NOMO-1 treated with DMSO at 0.1 percent for 48 hours (cell line): ENCODE results near the gene TMEM132D.
"Not testable (repeated sequence)": the region's sequence is repeated elsewhere in the genome, so short reads cannot be mapped to it uniquely, and the experiment has no call there.

ENCODE experiments used
- DNase-seq: peaks from one replicate; lab custom pipeline; 2025; ENCODE audit not compliant: unreplicated experiment; lab: John Stamatoyannopoulos, UW

The TMEM132D gene

DNA sequence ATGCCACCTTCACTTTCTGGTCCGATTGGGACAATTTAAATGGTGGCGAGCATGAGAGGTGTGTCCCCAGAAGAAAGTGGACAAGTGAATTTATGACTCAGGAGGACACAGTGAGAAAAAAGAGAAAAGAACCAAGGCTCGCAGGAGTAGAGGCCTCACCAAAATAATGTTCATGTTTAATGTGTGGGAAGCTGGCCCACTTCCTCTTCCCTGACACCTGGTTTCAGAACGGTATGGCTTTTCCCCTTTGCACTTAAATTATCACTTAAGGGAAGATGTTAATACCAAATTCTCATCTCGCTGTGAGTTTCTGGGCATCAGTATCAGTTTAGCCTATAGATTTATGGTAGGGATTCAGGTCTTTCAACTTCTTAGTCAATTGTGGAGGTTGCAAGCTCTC, 824.1 kb downstream of the TMEM132D start:
- no peak for DNase-seq

GRCh38 chr12:129076441-129077320, 827.1 kb downstream of the TMEM132D start:
- no peak for DNase-seq

- DNase-seq: no peak
Measured at GRCh38 chr12:129075460-129076208, 828.2 kb downstream of the TMEM132D start.

GRCh38 chr12:129074379-129074778, 829.4 kb downstream of the TMEM132D start:
- DNase-seq: no peak

GRCh38 chr12:129073157-129073915, 830.5 kb downstream of the TMEM132D start:
- no peak for DNase-seq

- DNase-seq: no peak
Measured at GRCh38 chr12:129071362-129071761, 832.5 kb downstream of the TMEM132D start.

DNA sequence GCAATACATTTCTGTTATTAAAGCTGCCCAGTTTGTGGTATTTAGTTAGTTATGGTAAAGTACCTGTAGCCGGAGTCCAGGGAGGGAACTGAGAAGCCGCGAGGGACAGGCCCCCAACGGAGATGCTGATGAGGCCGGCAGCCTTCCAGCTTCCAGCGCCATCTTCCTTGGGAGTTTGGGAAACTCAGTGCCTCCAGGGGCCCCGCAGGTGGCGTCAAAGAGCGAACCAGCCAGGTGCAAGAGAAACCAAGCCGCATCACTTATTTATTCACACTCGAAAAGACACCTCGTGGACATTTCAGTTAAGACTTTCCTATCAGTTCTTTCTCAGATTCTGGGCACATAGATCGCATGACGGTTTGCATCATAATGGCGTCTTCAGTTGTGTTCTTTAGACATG, 833.9 kb downstream of the TMEM132D start:
- DNase-seq: no peak

DNA sequence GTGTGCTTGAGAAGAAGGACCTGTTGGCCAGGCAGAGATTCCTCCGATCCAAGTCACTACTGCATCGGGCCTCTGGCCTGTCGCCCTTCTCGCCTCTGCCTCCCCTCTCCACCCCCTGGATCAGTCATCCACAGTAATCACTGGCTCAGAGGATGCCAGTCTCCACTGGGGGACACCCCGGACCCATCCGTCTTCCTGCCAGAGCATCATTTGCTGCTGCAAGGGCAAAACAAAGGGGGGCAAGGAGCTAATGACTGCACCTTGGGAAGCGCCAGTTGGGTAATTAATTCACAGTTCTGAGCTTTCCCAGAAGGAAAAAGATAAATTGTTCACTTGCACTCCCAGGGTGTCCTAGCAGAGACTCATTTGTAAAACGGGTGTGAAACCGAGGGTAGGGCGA, 835.1 kb downstream of the TMEM132D start:
- DNase-seq: no peak

DNA sequence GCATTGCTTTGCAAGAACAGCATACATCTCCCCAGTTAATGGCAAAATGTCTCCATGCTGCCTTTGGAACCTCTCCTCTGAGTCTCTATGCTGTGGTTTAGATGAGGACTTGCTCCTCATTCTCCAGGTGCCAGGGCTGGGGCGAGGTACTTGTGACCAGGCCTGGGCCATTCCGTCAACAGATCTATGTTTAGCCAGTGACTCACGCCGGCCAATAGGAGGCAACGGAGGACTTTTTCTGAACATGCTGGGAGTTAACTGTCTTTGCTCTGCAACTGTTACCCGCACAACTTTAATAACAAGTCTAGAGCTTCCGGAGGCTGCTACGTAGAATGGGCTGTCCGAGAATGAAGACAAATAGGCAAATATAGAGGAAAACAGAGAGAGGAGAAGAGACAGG, 836.3 kb downstream of the TMEM132D start:
- DNase-seq: no peak

DNA sequence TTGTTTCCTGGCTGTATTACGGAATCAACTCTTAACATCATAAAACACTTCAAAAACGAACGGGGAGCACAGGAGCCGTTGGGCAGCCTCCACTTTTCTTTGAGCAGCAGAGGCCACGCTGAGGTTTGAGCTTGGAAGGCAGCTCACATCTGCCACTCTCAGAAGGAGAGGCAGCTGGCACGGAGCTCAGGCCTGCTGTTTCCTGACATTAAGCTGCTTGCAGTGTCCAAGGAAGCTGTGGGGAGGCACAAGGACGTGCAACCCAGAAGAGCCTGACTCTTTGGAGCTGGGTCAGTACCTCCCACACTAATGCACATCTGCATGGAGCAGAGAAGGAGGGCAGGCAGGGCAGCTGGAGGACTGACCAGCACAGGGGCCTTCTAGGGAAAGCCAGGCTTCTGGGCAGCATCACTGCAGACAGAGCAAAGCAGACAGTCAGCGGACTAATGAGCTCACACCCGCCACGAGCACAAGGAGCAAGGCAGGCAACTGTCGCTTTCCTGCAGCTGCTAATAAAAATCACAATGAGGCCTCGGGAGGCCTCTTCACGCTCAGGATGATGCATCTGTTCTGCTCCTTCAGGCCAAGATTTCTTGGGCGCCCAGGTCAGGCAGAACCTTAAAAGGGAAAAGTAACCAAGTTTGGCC, 839.5 kb downstream of the TMEM132D start:
- no peak for DNase-seq

GRCh38 chr12:129063600-129063999, 840.2 kb downstream of the TMEM132D start:
- DNase-seq: no peak

GRCh38 chr12:129053232-129053631, 850.6 kb downstream of the TMEM132D start:
- no peak for DNase-seq

DNA sequence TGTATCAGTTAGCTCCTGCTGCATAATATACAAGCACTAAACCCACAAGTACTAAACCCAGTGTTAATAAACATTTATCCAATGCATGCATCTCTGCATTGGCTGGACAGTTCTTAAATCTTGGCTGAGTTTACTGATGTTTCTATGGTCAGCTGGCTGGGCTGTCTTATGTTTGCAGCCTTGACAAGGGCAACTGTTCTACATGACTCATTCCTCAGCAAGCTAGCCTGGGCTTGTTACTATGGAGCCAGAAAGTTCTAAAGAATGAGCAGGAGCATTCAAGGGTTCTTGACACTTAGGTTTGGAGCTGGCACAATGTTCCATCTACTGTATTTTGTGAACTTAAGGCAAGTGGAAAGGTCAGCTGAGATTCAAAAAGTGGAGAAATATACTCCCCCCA, 851.5 kb downstream of the TMEM132D start:
- no peak for DNase-seq

- peak; percentile 1 for DNase-seq
Measured at GRCh38 chr12:129049917-129050316, 853.9 kb downstream of the TMEM132D start.

- DNase-seq: not testable (repeated sequence)
Measured at GRCh38 chr12:129043334-129043733, 860.5 kb downstream of the TMEM132D start.

GRCh38 chr12:129036135-129036534, 867.7 kb downstream of the TMEM132D start:
- DNase-seq: no peak

- DNase-seq: no peak
Measured at GRCh38 chr12:129034558-129035289, 869.1 kb downstream of the TMEM132D start.

GRCh38 chr12:129028844-129029243, 875.0 kb downstream of the TMEM132D start:
- DNase-seq: no peak

DNA sequence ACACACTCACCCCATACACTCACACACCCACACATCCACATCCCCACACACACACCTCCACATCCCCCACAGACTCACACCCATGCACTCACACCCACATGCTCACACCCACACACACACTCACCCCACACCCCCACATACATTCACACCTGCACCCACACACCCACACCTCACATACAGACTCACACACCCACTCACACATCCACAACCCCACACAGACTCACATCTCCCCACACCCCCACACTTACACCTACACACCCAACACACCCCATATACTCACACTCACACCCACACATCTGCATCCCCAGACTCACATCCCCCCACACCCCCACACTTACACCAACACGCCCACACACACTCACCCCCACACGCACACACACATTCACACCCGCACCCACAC, 878.8 kb downstream of the TMEM132D start:
- no peak for DNase-seq
